IMR-90 (cell line): Measurements from ENCODE around the gene ALPI.

Experiments used
- ELK1 ChIP-seq: fragments of 150-350 bp; IDR thresholded peaks from 2 replicates; pipeline ENCODE4 v1.6.1; 2016; ENCODE audit warnings: low read depth, mild to moderate bottlenecking, low read length, moderate library complexity, borderline replicate concordance
- MXI1 ChIP-seq: IDR thresholded peaks from 2 replicates; pipeline ENCODE4 v1.6.1; 2012; ENCODE audit warnings: low read depth, mild to moderate bottlenecking, low read length, moderate library complexity, borderline replicate concordance
- POLR2A ChIP-seq: IDR thresholded peaks from 2 replicates; pipeline ENCODE4 v1.6.1; 2012; ENCODE audit warnings: mild to moderate bottlenecking, low read depth, low read length
- TF ChIP-seq, protein P1 (sequence below): conservative IDR thresholded peaks from 2 replicates; pipeline ENCODE4 v1.5.1; 2012; ENCODE audit warnings: mild to moderate bottlenecking, low read depth, low read length, improper control_type of control experiment

GRCh38 chr2:232501331-232501771 is 45.4 kb downstream of the ALPI start:
- TF ChIP-seq, protein P1, sequence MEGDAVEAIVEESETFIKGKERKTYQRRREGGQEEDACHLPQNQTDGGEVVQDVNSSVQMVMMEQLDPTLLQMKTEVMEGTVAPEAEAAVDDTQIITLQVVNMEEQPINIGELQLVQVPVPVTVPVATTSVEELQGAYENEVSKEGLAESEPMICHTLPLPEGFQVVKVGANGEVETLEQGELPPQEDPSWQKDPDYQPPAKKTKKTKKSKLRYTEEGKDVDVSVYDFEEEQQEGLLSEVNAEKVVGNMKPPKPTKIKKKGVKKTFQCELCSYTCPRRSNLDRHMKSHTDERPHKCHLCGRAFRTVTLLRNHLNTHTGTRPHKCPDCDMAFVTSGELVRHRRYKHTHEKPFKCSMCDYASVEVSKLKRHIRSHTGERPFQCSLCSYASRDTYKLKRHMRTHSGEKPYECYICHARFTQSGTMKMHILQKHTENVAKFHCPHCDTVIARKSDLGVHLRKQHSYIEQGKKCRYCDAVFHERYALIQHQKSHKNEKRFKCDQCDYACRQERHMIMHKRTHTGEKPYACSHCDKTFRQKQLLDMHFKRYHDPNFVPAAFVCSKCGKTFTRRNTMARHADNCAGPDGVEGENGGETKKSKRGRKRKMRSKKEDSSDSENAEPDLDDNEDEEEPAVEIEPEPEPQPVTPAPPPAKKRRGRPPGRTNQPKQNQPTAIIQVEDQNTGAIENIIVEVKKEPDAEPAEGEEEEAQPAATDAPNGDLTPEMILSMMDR = no peak
- TF ChIP-seq POLR2A (no peak), ELK1 (no peak), MXI1 (no peak)
